Muscle of back (tissue), 11 donors: Measurements from ENCODE around the gene ZFP36. TPM values are rescaled to one million over a fixed set of nuclear protein-coding genes. Genes with fewer than 3 reads are reported as not detected.
A peak's percentile ranks its signal among the peaks of the same experiment; 100 is the strongest.

Experiments used
- DNase-seq, 3 donors: peaks; one replicate each; pipeline versions ENCODE4 v3.0.0 to v3.0.0-alpha.2; 2013
- polyA plus RNA-seq, 10 donors: library from polyadenylated mRNA; unstranded; fragments of 120-200 nt; gene quantifications; one replicate each; pipeline ENCODE4 v1.2.1, GENCODE V29; 2013; ENCODE audit not compliant: insufficient read length in 10 of 10

Gene ZFP36
- polyA plus RNA-seq, 10 donors = 25.2 to 399 (median 70.0) TPM

DNA sequence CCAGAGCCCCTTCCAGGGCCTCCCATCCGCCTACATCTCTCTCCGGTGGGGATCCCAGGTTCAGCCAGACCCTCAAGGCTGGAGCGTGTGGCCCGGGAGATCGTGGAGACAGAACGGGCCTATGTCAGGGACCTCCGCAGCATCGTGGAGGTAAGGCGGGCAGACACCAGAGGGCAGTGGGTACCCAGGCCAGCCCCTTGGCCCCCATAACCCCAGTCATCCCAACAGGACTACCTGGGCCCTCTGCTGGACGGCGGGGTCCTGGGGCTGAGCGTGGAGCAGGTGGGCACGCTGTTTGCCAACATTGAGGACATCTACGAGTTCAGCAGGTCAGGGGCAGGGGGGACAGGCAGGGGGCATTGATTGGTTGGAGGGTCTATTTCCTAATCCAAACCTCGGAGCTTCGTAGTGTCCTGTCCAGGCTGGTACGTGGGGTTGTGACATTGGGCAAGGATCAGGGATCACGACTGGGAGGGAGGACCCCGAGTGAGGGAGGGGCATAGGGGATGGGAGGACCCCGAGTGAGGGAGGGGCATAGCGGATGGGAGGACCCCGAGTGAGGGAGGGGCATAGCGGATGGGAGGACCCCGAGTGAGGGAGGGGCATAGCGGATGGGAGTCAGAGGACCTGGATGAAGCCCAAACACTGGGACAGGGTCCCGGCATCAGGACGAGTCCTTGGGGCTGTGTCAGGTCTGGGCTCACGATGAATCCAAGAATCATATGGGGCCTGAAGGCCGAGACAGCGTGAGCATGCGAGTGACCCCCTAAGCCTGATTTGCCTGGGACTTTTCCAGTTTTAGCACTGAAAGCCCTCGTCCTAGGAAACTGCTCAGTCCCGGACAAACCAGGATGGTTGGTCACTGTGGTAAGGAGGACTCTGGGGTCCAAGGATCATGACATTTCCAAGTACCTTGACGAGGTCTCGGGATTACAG, 8.7 kb downstream of the ZFP36 start:
- DNase-seq = no peak

DNA sequence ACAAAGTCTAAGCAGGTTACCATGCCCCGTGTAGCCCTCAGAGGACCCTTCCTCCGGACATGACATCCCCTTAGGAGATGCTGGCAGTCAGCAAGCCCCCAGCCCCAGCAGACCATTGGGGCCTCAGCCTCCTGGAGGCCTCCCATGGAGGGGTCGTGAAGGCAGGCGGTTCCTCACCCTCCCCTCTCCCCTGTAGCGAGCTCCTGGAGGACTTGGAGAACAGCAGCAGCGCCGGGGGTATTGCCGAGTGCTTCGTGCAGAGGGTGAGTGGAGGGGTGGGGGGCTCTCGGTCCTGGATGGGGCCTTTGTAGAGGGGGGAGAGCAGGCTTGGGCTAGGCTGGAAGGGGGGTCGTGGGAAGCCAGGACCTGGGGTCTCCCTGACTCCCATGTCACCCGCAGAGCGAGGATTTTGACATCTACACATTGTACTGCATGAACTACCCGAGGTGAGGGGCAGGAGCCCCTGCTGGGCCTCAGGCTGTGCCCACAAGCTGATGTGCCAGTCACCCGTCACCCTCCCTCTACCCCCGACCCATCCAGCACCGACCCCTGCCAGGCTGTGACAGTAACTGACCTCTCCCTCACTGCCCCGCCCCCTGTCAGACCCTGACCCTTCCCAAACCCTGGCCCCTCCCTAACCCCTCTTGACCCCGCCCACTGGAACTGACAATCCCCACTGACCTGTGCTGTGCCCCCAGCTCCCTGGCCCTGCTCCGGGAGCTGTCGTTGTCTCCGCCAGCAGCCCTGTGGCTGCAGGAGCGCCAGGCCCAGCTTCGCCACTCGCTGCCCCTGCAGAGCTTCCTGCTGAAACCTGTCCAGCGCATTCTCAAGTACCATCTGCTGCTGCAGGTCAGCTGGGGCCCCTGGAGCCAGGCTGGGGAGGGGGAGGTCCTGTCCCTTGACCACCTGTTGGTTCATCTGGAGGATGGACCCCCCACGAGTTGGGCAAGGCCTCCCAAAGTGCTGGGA, 9.8 kb downstream of the ZFP36 start:
- no peak for DNase-seq

DNA sequence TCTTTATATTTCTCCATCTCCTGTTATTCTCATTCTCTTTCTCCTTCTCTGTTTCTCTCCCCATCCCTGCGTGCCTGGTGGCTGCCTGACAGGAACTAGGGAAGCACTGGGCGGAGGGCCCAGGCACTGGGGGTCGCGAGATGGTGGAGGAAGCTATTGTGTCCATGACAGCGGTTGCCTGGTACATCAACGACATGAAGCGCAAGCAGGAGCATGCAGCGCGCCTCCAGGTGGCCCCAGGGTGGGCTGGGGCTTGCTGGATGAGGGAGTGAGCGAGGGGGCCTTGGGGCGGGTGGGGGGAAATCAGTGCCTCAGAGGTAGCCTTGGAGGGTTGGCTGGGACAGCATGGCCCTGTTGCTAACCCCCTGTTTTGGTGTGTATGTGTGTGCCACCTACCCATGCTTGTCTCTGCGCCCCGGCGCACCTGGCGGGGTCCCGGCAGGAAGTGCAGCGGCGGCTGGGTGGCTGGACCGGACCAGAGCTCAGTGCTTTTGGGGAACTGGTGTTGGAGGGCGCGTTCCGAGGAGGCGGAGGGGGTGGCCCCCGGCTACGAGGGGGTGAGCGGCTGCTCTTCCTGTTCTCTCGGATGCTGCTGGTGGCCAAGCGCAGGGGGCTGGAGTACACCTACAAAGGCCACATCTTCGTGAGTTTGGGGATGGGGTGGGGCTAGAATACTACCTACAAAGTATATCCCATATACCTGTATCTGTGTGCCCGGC, 11.0 kb downstream of the ZFP36 start:
- DNase-seq = no peak

DNA sequence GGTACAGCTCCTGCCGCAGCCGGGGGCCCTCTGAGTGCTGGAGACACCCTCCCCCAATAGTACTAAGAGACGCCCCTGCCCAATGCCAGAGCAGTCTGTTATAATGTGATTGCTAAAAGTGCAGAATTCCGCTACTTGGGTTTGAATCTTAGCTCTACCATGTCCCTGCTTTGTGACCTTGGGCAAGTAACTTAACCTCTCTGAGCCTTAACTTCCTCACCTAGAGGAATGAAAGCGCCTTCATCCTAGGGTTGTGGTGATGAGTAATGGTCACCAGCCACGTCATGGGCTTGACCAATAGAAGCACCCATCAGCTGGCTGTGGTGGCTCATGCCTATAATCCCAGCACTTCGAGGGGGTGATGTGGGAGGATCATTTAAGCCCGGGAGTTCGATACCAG, 12.4 kb downstream of the ZFP36 start:
- DNase-seq = no peak

DNA sequence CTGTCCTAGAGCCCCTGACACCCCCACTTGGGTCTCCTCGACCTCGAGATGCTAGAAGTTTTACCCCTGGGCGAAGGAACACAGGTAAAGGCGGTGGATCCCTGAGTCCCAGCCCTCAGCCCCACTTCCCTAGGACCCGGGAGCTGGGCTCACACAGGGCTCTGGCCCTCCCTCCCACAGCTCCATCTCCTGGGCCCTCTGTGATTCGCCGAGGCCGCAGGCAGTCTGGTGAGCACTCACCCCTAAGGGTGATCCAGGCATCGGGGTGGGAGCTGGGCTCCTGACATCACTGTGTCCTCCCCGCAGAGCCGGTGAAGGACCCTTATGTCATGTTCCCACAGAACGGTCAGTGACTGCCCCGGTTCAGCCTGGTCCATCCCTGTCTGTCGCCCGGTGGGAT, 14.1 kb downstream of the ZFP36 start:
- DNase-seq = no peak

DNA sequence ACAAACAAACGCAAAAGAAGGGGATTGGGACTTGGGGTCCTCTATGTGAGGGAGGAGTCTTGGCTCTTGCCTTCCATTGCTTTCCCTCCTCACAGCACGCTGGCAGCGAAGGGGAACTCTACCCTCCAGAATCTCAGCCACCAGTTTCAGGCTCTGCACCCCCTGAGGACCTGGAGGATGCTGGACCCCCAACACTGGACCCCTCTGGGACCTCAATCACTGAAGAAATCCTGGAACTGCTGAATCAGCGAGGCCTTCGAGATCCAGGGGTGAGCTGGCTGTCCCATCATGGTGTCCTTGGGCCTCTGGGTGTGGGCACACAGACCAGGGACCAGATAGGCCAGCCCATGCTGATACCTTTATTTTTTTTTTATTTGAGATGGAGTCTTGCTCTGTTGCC, 15.4 kb downstream of the ZFP36 start:
- DNase-seq = no peak

DNA sequence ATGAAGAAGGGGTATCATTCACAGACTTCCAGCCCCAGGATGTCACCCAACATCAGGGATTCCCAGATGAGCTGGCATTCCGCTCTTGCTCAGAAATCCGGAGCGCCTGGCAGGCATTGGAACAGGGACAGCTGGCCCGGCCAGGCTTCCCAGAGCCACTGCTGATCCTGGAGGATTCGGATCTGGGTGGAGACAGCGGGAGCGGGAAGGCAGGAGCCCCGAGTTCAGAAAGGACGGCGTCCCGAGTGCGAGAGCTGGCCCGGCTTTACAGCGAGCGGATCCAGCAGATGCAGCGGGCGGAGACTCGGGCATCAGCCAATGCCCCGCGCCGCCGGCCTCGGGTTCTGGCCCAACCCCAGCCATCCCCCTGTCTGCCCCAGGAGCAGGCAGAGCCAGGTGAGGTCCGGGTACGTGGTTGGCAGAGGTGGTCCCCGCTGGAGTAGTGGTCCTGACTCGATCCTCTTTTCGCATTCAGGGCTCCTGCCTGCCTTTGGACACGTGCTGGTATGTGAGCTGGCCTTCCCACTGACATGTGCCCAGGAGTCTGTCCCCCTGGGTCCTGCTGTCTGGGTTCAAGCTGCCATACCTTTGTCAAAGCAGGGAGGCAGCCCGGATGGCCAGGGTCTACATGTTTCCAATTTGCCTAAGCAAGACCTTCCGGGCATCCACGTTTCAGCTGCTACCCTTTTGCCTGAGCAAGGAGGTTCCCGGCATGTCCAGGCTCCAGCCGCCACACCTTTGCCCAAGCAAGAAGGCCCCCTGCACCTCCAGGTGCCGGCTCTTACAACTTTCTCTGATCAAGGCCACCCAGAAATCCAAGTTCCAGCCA, 16.8 kb downstream of the ZFP36 start:
- no peak for DNase-seq

DNA sequence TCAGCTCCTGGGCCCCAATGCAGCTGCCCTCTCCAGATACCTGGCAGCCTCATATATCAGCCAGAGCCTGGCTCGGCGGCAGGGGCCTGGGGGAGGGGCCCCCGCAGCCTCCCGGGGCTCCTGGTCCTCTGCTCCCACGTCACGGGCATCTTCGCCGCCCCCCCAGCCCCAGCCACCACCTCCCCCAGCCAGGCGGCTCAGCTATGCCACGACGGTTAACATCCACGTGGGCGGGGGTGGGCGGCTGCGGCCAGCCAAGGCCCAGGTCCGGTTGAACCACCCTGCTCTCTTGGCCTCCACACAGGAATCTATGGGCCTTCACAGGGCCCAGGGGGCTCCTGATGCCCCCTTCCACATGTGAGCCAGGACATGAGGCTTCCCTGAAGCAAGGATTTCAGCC, 18.3 kb downstream of the ZFP36 start:
- DNase-seq = no peak

DNA sequence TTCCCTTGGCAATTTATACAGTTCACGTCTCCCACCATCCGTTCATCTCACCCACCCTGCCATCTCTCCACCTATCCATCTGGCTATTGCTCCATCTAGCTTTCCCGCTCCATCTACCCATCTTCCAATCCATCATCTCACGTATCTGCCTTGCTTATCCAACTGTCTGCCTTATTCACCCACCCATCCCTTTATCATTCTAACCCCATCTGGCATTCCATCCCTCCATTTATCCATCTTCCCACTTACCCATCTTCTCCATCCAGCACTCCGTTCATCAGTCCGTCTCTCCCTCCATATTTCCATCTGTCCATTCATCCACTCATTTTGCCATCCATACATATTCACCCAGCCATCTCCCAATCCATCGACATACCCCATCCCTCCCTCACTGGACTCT, 19.1 kb downstream of the ZFP36 start:
- no peak for DNase-seq

DNA sequence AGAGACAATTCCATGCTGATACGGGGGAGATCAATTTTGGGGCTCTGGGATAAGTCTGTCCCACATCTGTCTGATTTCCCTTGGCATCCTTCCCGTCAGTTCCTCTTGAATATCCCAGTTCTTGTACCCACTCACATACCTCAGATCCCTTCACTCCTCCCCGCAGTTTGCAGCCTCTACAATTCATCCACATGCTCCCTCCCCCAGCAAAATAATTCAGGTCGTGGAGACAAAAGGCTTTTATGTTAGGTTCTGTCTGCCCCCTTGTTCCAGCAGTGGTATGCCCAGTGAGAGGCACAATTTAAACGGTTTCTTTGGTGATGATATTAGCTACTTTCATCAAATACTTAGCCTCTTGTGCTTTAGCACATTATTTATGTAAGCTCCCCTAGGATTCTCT, 19.5 kb downstream of the ZFP36 start:
- no peak for DNase-seq

DNA sequence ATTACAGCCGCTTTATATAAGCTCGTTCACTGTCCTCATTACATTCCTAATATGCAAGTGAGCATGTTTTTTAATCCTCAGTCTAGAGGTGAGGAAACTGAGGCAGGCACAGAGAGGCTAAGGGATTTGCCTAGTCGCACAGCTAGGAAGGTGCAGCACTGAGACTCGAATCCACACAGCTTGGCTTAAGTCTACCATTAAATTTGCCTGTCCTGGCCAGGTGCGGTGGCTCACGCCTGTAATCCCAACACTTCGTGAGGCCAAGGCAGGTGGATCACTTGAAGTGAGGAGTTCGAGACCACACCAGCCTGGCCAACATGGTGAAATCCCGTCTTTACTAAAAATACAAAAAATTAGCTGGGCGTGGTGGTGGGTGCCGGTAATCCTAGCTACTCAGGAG, 21.1 kb downstream of the ZFP36 start:
- DNase-seq = no peak

DNA sequence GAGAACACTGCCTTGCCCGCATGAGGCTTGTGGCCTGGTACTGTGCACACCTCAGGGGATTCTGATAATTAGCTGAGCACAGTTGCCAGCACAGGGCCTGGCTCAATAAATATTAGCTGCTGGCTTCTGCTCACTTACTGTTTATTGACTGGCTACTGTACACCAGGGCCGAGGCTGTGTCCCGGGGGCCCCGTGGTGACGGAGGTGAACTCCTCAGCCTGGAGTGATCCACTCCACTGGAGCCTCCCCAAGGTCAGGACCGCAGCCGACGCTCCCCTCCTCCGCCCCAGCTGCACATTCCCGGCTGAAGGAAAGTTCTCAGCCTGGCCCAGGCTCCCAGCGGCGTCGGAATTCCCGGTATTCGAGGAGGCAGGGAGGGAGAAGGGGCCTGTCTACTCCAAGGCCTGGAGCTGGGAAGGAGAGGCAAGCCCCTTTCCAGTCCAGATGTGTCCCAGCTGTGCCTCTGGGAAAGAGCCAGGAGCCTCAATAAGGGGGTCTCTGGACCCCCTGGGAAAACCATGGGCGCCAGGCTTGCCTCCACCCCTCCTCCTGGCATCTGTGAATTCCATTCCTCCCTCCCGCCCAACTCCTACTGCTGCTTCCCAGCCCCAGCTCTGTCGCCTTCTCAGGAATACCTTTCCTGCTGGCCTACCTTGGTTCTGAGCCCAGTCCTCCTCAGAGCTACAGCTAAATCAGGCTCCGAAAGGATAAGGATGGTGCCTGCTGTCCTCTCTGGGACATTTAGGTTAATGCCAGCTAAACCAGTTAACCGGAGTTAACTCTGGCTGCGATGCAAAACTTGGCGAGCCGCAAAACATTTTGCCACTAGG, 21.9 kb downstream of the ZFP36 start:
- DNase-seq = peak; percentile 83 to 95 (median 89)

DNA sequence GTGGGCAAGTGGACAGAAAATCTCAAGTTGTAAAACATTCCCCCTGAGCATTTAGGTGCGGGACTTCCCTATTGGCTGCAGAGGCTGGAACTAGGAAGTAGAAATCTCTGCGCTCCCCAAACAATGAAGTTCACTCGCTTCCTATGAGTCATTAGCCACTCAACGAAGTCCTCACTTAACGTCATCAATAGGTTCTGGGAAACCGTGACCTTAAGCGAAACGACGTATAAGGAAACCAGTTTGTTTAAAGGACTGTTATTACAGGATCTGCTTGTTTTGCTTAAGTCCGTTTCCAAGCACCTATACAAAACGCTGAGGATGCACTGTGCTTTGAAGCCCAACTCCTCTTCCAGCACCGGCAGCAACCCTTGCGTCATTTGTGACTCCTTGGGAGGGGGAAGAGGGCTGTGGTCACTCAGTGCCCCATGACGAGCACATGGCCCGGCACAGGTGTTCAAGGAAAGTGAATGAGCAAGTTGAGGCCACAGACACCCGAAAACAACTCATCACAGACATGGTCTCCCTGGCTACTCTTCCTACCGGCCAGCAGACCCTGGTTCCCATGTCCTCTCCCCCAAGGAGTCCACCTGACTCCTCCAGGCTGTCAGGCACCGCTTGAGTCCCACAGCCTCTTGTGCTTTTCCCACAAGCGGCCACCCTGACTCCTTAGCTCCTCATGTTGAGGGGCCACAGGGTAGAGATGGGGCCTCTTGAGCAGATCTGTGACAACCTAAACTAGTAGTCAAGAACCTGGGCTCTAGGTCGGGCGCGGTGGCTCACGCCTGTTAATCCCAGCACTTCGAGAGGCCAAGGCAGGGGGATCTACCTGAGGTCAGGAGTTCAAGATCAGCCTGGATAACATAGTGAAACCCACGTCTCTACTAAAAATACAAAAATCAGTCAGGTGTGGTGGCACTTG, 24.3 kb downstream of the ZFP36 start:
- DNase-seq = peak in 2 of 3 donors; percentile 33 to 65

DNA sequence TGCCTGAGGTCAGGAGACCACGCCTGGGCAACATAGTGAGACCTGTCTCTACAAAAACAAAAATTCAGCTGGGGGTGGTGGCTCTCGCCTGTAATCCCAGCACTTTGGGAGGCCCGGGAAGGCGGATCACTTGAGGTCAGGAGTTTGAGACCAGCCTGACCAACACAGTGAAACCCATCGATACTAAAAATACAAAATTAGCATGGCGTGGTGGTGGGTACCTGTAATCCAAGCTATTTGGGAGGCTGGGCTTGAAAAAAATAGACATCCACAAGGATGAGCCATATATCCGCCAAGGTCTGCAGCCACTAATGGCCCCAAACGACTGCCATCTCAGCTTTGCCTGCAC, 26.0 kb downstream of the ZFP36 start:
- DNase-seq = no peak

DNA sequence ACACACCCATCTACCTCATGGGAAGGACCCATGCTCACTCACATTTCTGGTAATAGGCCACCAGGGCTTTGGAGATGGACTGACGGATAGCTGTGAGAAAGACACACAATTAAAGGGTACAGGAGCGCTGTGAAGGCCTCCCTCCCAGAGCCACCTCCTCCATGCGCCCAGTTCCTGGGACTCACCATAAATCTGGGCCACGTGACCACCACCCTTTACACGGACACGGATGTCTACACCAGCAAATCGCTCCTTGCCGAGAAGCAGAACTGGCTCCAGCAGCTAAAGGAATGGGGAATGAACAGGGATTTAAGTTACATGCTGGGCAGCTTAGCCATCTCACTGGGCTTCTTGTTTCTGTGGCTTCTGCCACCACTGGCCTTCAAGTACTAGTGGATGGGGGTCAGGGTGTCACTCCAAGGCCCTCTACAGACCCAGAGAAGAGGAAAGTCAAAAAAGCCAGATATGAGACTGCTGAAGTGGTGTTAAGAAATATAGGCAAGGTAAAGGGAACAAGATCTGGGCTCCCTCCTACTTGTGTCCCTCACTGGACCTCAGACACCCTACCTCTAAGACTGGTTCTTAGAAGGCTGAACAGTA, 26.9 kb downstream of the ZFP36 start:
- no peak for DNase-seq

DNA sequence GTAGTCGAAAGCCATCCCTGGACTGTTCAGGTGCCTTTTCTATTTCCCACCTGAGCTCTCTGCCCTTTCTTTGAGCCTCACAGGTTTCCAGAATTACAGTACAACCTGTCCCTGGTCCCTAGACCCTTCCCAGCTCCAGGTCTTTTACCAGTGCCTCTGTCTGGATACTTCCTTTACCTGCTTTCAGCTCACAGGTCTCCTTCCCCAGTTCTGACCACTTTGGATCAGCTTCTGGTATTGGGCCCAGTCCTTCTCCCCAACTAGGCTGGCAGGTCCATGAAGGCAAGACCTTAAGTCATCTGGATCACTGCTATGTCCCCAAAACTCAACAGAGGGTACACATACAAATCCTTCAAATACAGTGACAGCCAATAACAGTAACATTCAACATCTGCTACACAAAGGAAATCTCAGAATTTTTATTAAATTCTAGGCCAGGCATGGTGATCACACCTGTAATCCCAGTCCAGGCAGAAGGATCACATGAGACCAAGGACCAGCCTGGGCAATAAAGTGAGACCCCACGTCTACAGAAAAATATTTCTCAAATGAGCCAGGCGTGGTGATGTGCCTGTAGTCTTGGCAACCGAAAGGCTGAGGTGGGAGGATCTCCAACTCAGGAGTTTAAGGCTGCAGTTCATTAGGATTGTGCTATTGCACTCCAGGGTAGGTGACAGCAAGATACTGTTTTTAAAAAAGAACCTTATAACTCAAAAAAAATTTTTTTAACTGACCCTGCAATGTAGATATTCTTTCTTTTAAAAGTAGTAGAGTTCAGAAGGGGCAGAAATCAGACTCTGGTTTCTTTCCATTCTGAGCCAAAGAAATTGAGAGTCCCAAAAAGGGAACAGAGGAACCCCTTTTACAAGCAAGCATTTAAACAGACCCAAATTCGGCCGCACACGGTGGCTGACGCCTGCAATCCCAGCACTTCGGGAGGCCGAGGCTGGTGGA, 27.8 kb downstream of the ZFP36 start:
- no peak for DNase-seq
